ENCODE measurements around the gene FSTL4.

FSTL4 gene

DNA sequence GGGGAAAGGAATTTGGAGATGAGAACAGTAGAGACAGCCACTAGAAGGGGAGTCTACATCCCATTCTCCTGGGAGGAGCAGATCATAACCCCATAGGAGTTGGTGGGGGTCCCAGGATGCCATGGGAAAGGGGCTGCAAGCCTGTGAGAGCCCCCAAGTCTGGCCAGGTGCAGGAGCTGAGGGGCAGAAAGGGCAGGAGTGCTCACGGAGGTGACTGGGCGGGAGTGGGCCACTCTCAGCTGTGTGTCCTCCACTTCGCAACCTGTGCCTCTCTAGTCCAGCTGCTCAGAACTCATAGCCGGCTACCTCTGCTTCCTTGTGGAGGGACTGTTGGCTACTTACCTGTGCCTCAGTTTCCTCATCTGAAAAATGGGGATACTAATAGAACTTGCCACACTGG, 263.9 kb downstream of the FSTL4 start:
- ATAC-seq (ENCODE audit: insufficient read depth, low read depth) = no peak

DNA sequence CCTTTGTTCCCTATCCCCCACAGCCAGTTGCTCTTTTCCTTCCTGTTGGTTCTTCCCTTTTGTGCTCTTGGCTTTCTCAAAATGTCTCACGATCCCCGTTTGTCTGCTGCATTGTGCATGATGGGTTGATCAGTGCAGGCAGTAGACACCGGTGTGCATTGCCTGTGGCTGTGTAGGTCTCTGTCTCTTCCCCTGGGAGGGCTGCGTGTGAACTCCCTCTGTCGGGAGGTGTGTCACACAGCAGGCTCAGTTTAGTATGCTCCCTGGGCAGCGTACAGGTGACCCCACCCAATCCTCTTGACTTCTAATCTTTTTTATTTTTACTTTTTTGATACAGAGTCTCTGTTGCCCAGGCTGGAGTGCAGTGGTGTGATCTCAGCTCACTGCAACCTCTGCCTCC, 265.3 kb downstream of the FSTL4 start:
- TF ChIP-seq, protein P1, sequence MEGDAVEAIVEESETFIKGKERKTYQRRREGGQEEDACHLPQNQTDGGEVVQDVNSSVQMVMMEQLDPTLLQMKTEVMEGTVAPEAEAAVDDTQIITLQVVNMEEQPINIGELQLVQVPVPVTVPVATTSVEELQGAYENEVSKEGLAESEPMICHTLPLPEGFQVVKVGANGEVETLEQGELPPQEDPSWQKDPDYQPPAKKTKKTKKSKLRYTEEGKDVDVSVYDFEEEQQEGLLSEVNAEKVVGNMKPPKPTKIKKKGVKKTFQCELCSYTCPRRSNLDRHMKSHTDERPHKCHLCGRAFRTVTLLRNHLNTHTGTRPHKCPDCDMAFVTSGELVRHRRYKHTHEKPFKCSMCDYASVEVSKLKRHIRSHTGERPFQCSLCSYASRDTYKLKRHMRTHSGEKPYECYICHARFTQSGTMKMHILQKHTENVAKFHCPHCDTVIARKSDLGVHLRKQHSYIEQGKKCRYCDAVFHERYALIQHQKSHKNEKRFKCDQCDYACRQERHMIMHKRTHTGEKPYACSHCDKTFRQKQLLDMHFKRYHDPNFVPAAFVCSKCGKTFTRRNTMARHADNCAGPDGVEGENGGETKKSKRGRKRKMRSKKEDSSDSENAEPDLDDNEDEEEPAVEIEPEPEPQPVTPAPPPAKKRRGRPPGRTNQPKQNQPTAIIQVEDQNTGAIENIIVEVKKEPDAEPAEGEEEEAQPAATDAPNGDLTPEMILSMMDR (IDR thresholded peaks at IDR 0.05; ENCODE audit: borderline replicate concordance, extremely low read depth, low read length, poor library complexity, severe bottlenecking) = no peak
- TF ChIP-seq EZH2 (IDR thresholded peaks at IDR 0.05; ENCODE audit: borderline replicate concordance, low read depth, low read length, severe bottlenecking) = no peak
- H2AFZ ChIP-seq (ENCODE audit: low read depth, low read length) = no peak overlapping the region
- DNase-seq = no peak
- no peaks in the 10 kb centered on the region for H3K79me2 ChIP-seq (ENCODE audit: insufficient read depth, low read length)
- H3K27me3 ChIP-seq (ENCODE audit: insufficient read depth, low read length, poor library complexity) = no peaks in the 10 kb centered on the region
- H3K4me1 ChIP-seq (ENCODE audit: insufficient read depth, low read length) = no peaks in the 10 kb centered on the region
- H3K4me2 ChIP-seq (ENCODE audit: insufficient read depth, low read length) = no peak overlapping the region
- no peaks in the 10 kb centered on the region for H3K36me3 ChIP-seq (ENCODE audit: insufficient read depth, low read length)
- H3K4me3 ChIP-seq (ENCODE audit: low read depth in 1 of 2, low read length in 2 of 2) = no peak overlapping the region
- no peak overlapping the region for H3K27ac ChIP-seq (ENCODE audit: low read length)
- H4K20me1 ChIP-seq (ENCODE audit: insufficient read depth, low read length) = no peaks in the 10 kb centered on the region
- no peak overlapping the region for H3K9ac ChIP-seq (ENCODE audit: low read depth, low read length)
- H3K9me3 ChIP-seq (ENCODE audit: insufficient read depth, low read length, severe bottlenecking) = no peaks in the 10 kb centered on the region
- no peak for ATAC-seq (ENCODE audit: insufficient read depth, low read depth)

More for the DNA sequence above, 263.9 kb downstream of the FSTL4 start:
- Histone ChIP-seq H3K4me1 (ENCODE audit: insufficient read depth, low read length) (no peaks in the 10 kb centered on the region), H3K9me3 (ENCODE audit: insufficient read depth, low read length, severe bottlenecking) (no peaks in the 10 kb centered on the region), H3K4me3 (ENCODE audit: low read depth in 1 of 2, low read length in 2 of 2) (no peak overlapping the region), H3K27me3 (ENCODE audit: insufficient read depth, low read length, poor library complexity) (no peaks in the 10 kb centered on the region), H3K79me2 (ENCODE audit: insufficient read depth, low read length) (no peaks in the 10 kb centered on the region), H3K27ac (ENCODE audit: low read length) (no peak overlapping the region), H2AFZ (ENCODE audit: low read depth, low read length) (no peak overlapping the region), H4K20me1 (ENCODE audit: insufficient read depth, low read length) (no peaks in the 10 kb centered on the region), H3K36me3 (ENCODE audit: insufficient read depth, low read length) (no peaks in the 10 kb centered on the region), H3K4me2 (ENCODE audit: insufficient read depth, low read length) (no peak overlapping the region), H3K9ac (ENCODE audit: low read depth, low read length) (no peak overlapping the region)
- no peak for DNase-seq
- TF ChIP-seq, protein P1 (IDR thresholded peaks at IDR 0.05; ENCODE audit: borderline replicate concordance, extremely low read depth, low read length, poor library complexity, severe bottlenecking) = no peak
- no peak for TF ChIP-seq EZH2 (IDR thresholded peaks at IDR 0.05; ENCODE audit: borderline replicate concordance, low read depth, low read length, severe bottlenecking)

DNA sequence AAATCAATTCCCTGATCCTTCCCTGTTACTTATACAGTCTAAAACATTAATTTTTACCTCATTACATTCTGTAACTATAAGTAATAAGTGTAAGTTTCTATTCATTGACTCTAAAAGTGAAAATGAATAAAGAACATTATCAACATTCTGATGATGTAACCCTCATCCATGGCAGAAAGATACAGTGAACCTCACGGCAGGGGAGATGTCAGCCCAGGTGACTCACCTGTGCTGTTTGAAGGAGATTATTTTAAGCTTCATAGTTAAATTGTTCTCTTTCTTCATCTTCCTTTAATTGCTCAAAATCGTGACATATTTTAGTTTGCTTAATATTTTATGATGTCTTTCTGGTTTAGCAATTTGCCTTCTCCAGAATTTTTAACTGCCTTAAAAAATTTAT, 268.1 kb downstream of the FSTL4 start:
- ATAC-seq (ENCODE audit: insufficient read depth, low read depth) (no peak), DNase-seq (no peak)
- Histone ChIP-seq H3K9me3 (ENCODE audit: insufficient read depth, low read length, severe bottlenecking) (no peaks in the 10 kb centered on the region), H3K9ac (ENCODE audit: low read depth, low read length) (no peak overlapping the region), H3K27me3 (ENCODE audit: insufficient read depth, low read length, poor library complexity) (no peaks in the 10 kb centered on the region), H4K20me1 (ENCODE audit: insufficient read depth, low read length) (no peaks in the 10 kb centered on the region), H3K4me2 (ENCODE audit: insufficient read depth, low read length) (no peak overlapping the region), H3K79me2 (ENCODE audit: insufficient read depth, low read length) (no peaks in the 10 kb centered on the region), H2AFZ (ENCODE audit: low read depth, low read length) (no peak overlapping the region), H3K4me3 (ENCODE audit: low read depth in 1 of 2, low read length in 2 of 2) (no peak overlapping the region), H3K27ac (ENCODE audit: low read length) (no peak overlapping the region), H3K36me3 (ENCODE audit: insufficient read depth, low read length) (no peaks in the 10 kb centered on the region), H3K4me1 (ENCODE audit: insufficient read depth, low read length) (no peaks in the 10 kb centered on the region)
- TF ChIP-seq, protein P1 (IDR thresholded peaks at IDR 0.05; ENCODE audit: borderline replicate concordance, extremely low read depth, low read length, poor library complexity, severe bottlenecking) = no peak
- TF ChIP-seq EZH2 (IDR thresholded peaks at IDR 0.05; ENCODE audit: borderline replicate concordance, low read depth, low read length, severe bottlenecking) = no peak

DNA sequence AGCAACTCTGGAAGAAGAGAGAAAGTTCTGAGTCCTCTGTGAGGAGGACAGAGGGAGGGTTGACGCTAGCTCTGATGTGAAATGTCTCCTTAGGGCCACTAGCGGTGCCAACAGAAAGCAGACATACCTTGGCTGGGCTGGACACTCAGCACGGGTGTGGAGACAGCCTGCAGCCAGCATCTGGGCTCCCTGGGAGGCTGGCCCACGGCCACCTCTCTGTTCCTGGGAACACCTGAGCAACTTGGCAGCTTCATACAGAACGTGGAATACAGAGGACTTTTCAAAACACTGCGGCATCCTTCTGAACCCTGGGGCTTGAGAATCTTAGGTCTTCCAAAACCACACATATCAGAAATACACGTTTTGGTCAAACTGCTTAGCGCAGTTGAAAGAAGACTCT, 269.1 kb downstream of the FSTL4 start:
- Histone ChIP-seq H2AFZ (ENCODE audit: low read depth, low read length) (no peak overlapping the region), H3K9me3 (ENCODE audit: insufficient read depth, low read length, severe bottlenecking) (no peaks in the 10 kb centered on the region), H3K79me2 (ENCODE audit: insufficient read depth, low read length) (no peaks in the 10 kb centered on the region), H3K4me1 (ENCODE audit: insufficient read depth, low read length) (no peaks in the 10 kb centered on the region), H3K27ac (ENCODE audit: low read length) (no peak overlapping the region), H4K20me1 (ENCODE audit: insufficient read depth, low read length) (no peaks in the 10 kb centered on the region), H3K36me3 (ENCODE audit: insufficient read depth, low read length) (no peaks in the 10 kb centered on the region), H3K4me3 (ENCODE audit: low read depth in 1 of 2, low read length in 2 of 2) (no peak overlapping the region), H3K9ac (ENCODE audit: low read depth, low read length) (no peak overlapping the region), H3K4me2 (ENCODE audit: insufficient read depth, low read length) (no peak overlapping the region), H3K27me3 (ENCODE audit: insufficient read depth, low read length, poor library complexity) (no peaks in the 10 kb centered on the region)
- TF ChIP-seq, protein P1 (IDR thresholded peaks at IDR 0.05; ENCODE audit: borderline replicate concordance, extremely low read depth, low read length, poor library complexity, severe bottlenecking) = no peak
- no peak for TF ChIP-seq EZH2 (IDR thresholded peaks at IDR 0.05; ENCODE audit: borderline replicate concordance, low read depth, low read length, severe bottlenecking)
- ATAC-seq (ENCODE audit: insufficient read depth, low read depth) (no peak), DNase-seq (no peak)
